GM18520 (cell line): ENCODE measurements around the gene NECTIN3.

Experiments used
- ATAC-seq: cut with Tn5 transposase; IDR thresholded peaks from one replicate; pipeline ENCODE4 v1.9.1; 2021; ENCODE audit not compliant: unreplicated experiment

Gene NECTIN3

GRCh38 chr3:111197485-111197884, 125.9 kb downstream of the NECTIN3 start:
- no peak for ATAC-seq

- no peak for ATAC-seq
Observed at GRCh38 chr3:111200027-111200426, 128.4 kb downstream of the NECTIN3 start.

GRCh38 chr3:111210003-111210711, 138.5 kb downstream of the NECTIN3 start:
- no peak for ATAC-seq

GRCh38 chr3:111210866-111211564, 139.4 kb downstream of the NECTIN3 start:
- no peak for ATAC-seq

GRCh38 chr3:111212511-111212910, 140.9 kb downstream of the NECTIN3 start:
- no peak for ATAC-seq

GRCh38 chr3:111215481-111215880, 143.9 kb downstream of the NECTIN3 start:
- ATAC-seq = no peak

GRCh38 chr3:111218615-111219014, 147.0 kb downstream of the NECTIN3 start:
- no peak for ATAC-seq

GRCh38 chr3:111227216-111227615, 155.6 kb downstream of the NECTIN3 start:
- no peak for ATAC-seq

- no peak for ATAC-seq
Observed at GRCh38 chr3:111229301-111229700, 157.7 kb downstream of the NECTIN3 start.

GRCh38 chr3:111236836-111237713, 165.5 kb downstream of the NECTIN3 start:
- no peak for ATAC-seq

- ATAC-seq = no peak
Observed at GRCh38 chr3:111237946-111238345, 166.3 kb downstream of the NECTIN3 start.

- peak; percentile 97 for ATAC-seq
Observed at GRCh38 chr3:111238885-111239284, 167.3 kb downstream of the NECTIN3 start.

GRCh38 chr3:111241960-111242359, 170.3 kb downstream of the NECTIN3 start:
- ATAC-seq = no peak
